T-helper 2 cell (primary cell): ENCODE data around the gene BIRC6.
A peak's percentile ranks its signal among the peaks of the same experiment; 100 is the strongest.
"Not testable (repeated sequence)": the region's sequence is repeated elsewhere in the genome, so short reads cannot be mapped to it uniquely, and the experiment has no call there.

ENCODE experiments used
- DNase-seq, 5 experiments: peaks; one replicate each; pipeline versions ENCODE4 v3.0.0 to v3.0.0-alpha.2; 2012 to 2022

The BIRC6 gene

DNA sequence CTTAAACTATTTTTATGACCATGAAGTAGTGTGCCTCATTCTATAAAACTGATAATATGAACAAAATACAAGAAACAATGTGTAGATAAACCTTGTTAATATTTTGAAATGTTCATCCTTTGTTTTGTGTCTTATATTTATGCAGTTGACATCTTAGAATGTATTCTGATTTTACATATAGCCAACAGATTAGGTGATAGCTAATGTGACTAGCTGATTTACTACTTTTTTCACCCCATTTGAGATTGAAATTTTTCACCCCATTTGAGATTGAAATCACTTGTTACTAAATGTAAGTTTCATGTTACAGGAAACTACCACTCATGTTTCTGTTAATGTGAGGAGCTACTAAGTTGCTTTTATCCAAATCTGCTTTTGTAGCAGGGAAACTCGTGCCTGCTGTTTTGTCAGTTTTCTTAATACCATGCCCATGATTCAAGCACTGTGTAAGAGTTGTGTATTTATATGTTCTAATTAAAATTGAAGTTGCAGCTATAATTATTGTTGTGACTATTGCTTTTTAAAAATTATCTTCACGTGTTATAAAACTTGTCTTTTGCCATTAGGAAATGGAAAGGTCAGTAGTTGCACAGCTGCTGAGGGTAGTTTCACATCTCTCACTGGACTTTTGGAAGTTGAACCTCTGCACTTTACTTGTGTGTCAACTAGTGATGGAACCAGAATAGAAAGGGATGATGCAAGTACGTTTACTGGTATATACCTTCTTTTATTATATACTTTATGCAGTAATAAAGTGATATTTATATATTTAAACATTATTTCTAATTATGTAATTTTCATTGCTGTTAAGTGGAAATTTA, 96.6 kb downstream of the BIRC6 start:
- DNase-seq = peak in 1 of 5 experiments; percentile 3

DNA sequence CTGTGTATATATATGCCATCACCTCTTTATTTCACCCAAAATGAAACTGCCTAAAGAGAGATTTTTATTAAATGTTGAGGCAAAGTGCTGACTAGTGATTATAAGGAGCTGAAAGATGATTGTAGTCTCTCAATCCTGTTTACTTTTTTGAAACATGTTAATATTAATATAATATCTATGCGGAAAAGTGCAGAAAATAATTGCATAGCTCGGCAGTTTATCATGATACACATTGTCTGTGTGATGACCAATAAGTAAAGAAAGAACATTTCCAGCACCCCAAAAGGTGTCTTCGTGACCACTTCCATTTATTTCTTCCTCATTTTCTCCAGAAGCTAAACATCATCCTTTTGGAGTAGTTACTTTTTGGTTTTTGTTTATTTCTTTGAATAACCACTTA, 99.0 kb downstream of the BIRC6 start:
- DNase-seq = no peak

DNA sequence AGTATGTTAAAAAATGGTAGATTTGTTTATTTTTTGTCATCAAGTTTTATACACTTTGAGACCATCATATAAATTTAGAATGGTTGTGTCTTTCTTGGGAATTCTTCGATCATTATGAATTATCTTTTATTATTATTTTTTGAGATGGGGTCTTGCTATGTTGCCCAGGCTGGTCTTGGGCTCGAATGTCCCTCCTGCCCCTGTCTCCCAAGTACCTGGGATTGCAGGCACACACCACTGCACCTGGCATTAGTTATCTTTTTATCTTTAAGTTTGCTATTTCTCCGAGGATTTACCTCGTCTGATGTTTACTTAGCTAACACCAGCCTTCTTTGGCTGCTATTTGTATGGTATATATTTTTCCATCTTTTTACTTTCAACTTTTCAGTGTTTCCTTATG, 100.0 kb downstream of the BIRC6 start:
- DNase-seq = no peak

DNA sequence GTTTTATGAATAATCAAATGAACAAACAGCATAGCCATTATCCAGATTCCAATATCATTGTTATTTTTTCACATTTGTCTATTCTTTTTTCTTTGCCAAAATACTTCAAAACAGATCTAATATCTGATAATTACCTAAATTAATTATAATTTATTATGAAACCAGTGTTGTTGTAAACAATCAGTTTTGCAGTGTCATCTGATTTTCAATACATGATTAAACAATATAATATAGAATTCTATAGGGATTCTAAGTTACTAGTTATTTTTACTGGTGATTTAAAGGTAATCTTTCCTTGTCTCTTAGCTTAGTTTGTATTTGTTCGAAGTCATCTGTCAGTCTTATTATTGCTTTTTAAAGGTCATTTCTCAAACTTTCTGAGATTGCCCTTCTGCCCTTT, 101.0 kb downstream of the BIRC6 start:
- DNase-seq = no peak

DNA sequence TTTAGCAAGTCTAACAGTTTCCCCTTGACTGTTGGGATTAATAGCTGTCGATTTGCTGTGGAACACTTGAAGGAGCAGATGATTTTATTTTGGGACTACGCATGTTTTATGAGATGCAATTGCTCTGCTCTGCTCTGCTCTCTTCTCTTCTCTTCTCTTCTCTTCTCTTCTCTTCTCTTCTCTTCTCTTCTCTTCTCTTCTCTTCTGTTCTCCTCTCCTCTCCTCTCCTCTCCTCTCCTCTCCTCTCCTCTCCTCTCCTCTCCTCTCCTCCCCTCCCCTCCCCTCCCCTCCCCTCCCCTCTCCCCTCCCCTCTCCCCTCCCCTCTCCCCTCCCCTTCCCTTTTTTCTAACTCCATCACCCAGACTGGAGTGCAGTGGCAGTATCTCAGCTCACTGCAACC, 104.0 kb downstream of the BIRC6 start:
- DNase-seq = not testable (repeated sequence)

DNA sequence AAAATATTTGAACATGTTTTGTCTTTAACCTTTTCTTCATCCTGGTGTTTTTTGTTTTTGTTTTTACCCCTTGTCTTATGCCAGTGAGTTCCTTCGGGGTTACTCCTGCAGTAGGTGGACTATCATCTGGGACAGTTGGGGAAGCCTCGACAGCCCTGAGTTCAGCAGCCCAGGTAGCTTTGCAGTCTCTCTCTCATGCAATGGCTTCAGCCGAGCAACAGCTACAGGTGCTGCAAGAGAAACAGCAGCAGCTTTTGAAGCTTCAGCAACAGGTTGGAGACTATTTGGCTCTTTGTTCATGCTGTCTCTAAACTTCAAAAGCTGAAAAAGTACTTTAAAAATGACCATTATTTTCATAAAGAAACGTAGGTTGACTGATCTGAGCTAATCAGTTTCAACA, 106.3 kb downstream of the BIRC6 start:
- DNase-seq = no peak

DNA sequence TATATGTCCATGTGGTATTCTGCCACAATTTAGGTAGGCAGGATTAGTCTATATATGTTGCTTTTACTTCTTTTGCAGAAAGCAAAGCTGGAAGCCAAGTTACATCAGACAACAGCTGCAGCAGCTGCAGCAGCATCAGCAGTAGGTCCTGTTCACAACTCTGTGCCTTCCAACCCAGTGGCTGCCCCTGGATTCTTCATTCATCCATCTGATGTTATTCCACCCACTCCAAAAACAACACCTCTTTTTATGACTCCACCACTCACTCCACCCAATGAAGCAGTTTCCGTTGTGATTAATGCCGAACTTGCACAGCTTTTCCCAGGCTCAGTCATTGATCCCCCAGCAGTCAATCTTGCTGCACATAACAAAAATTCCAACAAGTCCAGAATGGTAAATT, 107.6 kb downstream of the BIRC6 start:
- DNase-seq = no peak

DNA sequence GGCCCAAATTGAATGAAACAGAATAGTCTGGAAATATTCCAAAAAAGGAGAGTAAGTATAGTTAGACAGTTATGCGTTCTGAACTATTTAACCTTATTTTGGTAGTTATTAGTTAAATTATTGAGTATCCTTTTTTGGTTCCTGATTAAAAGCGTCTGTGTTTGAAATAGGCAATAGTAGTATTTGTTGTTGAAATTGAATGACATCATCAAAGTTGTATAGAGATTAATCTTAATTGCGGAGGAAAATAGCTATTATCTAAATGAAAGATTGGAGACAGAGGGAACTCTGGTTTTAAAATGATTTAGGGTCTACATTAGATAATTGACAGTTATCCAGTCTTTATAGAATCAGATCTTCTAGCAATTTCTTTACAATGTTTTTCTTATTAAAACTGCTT, 115.8 kb downstream of the BIRC6 start:
- DNase-seq = no peak

DNA sequence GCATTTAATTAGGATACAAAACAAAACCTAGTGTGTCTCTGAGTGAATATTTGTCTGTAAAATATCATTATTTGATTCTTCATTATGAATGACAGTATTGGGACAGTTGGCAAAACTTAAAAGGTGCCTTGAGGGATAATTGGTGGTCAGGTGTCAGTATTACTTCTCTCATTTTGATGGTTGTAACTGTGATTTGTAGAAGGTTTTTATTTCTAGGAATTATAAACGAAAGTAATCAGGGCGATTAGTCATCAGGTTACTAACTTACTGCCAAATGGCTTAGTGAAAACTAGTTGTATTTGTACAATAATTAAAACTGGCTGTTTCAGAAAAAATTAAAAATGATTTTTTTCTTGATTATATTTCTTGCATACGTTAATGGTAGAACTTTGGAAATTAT, 117.6 kb downstream of the BIRC6 start:
- DNase-seq = peak in 1 of 5 experiments; percentile 61

DNA sequence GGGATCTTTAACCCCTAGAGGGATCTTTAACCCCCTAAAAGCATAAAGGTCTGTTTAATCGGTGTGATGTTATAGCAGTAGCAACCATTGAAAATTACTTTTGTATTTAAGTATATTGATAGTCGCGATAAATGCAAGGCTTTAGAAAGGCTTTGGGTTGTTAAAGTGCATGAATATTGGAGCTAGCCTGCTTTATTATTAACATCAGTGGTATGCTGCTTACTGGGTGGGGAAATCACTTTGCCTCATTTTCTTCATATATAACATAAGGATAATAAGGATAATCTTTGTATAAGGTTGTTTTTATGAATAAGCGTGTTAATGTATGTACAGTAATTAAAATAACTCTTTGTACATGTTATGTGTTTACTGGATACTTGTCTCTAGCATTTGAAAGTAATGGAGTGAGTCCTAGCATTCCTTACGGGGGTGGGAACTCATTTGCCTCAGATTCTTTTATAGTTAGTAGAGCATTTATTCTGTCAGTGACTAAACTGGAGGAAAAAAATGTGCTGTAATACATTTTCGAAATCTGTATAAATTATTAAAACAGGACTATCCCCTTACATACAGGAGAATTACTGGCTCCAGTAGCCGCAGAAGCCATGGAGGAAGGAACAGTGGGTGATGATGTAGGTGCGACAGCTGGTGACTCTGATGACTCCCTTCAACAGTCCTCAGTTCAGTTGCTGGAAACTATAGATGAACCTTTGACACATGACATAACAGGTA, 122.2 kb downstream of the BIRC6 start:
- no peak for DNase-seq

DNA sequence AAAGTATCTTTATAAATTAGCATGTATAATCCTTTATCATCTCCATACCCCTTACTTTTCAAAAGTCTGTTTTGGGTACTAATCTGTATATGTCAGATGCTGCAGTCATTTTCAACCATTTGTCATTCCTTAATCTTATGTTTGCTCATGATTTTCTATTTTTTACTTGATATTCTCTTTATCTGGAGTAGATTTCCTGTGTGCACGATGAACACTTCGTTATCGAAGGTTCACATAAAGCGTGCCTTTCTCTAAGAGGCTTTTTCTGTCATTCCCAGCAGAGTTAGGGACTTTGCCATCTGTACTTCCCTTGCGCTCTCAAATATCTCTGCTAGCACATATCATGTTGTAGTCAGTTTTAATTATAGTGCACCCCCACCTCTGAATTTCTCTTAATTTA, 123.2 kb downstream of the BIRC6 start:
- no peak for DNase-seq

DNA sequence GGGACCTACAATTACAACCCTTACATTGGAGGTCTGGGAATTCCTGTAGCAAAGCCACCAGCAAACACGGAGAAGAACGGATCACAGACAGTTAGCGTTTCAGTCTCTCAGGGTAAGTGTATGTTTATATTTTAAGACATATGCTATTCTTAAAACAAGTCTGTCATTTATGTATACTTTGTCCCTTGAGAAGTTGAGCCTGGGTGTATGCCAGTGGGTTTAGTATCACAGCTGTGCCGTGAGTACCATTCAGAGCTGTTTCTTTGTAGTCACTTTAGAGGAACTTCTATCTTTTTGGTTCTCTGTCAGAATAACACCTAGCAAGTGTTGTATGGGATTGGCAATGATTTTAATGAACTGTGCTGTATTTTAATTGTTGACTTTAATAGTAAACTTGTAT, 125.6 kb downstream of the BIRC6 start:
- no peak for DNase-seq

DNA sequence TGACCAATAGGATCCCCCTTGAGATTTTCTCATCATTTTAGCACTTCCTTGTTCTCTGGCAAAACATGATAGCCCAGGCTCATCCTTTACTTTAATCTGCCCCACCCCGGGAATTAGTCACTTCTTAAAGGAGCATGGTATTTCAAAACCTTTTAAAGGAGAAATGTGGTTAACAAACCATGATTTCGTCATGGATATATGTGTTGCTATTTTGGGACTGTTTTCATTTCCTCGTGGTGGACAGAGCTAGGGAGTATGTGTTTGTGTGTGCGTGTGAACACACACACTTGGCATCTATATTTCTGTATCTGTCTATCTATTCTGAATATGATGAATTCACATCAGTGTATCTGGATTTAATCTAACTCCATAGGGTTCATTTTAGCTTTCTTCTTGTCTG, 128.1 kb downstream of the BIRC6 start:
- DNase-seq = no peak

DNA sequence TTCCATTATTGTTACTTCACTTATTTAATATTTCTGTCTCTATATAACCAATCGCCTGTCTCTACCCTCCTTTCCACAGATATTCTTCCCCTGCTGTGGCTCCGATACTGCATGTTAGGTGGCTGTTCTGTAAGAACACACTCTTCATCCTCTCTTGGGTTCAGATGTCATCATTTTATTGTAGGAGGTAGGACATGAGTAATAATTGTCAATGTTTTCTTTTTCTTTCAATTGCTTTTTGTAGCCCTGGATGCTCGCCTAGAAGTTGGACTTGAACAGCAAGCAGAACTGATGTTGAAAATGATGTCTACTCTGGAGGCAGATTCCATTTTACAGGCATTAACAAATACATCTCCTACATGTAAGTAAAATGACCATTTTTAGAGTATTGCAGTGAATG, 128.6 kb downstream of the BIRC6 start:
- no peak for DNase-seq

DNA sequence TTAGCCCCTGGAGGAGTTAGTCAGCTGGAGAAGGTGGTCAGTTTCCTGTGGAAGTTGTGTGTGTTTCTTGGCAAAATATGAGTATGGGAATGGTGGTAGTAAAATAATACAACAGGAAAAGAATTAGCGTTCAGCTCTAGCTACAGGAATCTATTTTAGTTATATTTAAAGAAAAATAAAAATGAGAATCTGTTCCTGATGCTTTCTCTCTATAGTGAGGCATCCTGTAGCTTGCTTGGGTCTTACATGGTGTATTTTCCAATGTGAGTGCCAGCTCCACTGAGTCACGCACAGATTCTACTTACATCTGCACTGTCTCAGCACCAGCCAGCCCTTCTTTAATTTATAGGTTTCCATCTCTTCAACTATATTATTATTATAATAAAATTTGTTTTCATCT, 132.2 kb downstream of the BIRC6 start:
- no peak for DNase-seq

DNA sequence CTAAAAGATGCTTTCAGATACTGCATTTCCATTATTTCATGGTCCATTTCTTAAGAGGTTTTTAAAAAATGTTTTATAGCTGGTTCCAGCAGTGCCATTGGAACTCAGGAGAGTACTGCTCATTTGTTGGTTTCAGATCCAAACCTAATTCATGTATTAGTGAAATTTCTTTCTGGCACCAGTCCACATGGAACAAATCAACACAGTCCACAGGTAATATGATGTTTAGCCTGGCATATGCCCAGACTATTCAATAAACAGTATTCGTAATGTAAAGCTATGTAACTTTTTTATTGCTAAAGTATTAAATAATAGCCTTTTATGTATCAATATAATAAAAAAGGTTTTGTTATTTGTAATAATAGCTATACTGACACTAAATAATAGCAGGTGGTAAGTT, 134.5 kb downstream of the BIRC6 start:
- no peak for DNase-seq

DNA sequence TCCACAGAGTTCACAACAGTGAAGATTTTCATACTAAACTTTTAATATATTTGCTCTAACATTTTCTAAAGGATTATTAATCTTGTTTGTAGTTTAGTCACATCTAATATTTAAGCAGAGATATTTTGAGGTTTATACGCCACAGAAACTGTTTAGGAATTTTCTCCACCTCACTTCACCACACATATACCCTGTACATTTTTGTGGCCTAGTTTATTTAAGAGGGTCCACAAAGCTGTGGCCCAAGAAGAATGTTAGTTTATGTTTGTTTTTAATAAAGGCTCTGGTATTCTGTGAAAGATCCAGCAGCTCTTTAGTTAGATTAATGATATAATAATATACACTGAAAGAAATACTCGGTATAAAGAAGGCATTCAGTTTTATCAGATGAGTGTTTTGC, 138.3 kb downstream of the BIRC6 start:
- no peak for DNase-seq

DNA sequence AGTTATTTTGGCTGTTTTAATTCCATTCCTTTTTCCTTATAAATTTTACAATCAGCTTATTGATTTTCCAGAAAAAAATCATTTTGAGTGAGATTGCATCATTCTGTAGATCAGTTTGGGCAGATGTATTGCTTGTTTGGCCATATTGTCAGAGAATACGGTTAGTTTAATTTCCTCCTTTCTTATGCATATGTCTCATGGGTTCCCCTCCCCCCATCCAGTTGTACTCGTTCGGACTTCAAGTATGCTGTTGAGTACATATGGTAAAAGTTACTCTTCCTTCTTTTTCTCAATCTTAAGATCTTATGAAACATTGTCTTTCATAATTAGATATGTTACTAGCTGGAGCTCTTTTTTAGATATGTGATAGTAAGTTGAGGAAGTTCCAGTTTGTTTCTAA, 139.8 kb downstream of the BIRC6 start:
- no peak for DNase-seq

DNA sequence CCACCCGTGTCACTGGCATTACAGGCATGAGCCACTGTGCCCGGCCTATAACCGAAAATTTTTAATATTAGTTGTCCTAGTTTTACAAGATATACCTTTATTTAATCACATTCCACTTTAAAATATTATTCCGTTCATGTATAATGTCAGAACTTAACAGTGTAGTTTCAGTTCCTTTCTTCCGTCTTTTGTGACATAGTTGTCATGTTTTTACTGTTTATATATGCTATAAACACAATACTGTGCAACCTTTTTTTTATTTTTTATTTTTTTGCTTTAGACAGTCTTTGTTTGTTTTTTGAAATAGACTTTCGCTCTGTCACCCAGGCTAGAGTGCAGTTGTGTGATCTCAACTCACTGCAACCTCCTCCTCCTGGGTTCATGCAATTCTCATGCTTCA, 141.5 kb downstream of the BIRC6 start:
- no peak for DNase-seq

DNA sequence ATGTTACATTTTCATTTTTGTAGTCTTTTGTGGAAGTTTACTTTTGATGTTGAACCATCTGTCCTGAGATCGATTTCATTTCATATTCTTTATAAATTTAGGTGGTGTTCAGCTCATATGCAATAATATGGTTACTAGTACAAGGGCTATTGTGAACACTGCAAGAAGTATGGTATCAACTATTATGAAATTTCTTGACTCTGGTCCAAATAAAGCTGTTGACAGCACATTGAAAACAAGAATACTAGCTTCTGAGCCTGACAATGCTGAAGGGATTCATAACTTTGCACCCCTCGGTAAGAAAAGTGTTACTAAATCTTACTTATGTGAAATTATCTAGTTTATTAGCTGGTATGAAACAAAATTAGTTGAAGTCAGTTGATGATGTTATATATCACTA, 146.1 kb downstream of the BIRC6 start:
- no peak for DNase-seq

DNA sequence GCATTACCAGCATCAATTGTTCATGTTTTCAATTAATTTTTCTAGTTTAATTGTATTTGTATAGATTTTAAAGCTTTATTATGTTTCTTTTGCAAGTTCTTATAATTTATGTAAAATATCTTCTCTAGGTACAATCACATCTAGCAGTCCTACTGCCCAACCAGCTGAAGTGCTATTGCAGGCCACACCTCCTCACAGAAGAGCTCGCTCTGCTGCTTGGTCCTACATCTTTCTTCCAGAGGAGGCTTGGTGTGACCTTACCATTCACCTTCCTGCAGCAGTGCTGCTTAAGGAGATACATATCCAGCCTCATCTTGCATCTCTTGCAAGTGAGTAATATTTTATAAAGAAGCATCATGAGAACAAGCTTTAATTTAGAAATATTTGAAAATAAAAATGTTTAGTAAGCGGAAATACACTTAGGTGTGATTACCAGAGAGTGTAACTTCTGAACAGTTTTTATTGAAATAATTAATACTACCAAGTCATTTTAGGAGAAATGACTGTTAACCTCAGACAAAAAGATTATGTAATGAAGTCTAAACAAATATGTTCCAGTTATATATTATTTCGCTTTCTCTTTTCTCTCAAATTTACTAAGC, 148.2 kb downstream of the BIRC6 start:
- no peak for DNase-seq

DNA sequence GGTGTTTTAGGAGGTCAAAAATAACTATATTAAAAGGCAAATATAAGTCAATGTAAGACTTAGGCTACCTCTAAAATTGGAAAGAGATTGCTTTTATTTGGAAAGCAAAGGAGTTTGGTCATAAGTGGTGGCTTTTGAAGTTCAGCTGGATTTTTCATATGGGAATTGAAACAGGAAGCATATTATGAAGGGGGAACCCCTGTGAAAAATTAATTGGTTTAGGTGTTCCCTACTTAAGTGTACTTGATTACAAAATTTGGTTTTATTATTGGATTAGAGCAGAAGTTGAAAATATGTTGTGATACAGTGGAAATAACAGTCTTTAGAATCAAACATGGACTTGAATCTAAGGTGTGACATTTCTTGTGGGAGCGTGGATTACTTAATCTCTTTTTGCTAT, 149.6 kb downstream of the BIRC6 start:
- DNase-seq = no peak

DNA sequence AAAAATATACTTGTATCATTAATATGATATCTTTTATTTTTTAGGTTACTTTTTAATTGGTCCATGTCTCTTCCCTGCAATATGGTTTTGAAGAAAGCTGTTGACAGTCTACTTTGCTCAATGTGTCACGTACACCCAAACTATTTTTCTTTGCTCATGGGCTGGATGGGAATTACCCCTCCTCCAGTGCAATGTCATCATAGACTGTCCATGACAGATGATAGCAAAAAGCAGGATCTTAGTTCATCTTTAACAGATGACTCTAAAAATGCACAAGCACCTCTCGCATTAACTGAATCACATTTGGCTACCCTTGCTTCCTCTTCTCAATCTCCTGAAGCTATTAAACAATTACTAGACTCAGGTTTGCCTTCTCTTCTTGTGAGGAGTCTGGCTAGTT, 158.1 kb downstream of the BIRC6 start:
- DNase-seq = no peak

DNA sequence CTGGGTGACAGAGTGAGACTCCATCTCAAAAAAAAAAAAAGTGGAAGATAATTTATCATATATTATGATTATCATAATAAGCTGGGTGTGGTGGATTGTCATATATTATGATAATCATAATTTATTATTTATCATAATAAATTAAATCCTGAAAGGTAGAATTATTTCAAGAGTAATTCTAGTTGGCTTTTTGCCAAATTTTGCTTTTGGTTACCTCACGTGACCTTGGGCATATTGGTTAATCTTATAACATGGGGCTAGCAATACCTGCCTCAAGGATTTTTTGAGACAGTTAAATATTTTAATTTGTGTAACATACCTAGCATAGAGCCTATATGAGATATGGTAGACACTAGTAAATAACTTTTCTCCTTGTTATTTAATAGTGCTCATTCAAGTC, 159.7 kb downstream of the BIRC6 start:
- DNase-seq = no peak
